Spleen (tissue), 11 donors: Measurements from ENCODE around the gene RAD51D. TPM values are rescaled to one million over a fixed set of nuclear protein-coding genes. Genes with fewer than 3 reads are reported as not detected.
A peak's percentile ranks its signal among the peaks of the same experiment; 100 is the strongest.

Experiments
- DNase-seq: peaks from one replicate; pipeline ENCODE4 v3.0.0-alpha.2; 2020
- H3K27ac ChIP-seq, 8 donors: fragments of 200-600 bp; sonication (generic) in 7 of 8; 1 replicate in 4 of 8; 2 replicates in 4 of 8; pipeline versions ENCODE4 v1.5.0 to v1.8.0; 2016 to 2021; ENCODE audit warnings: inconsistent platforms in 4 of 8, mild to moderate bottlenecking in 4 of 8, moderate library complexity in 1 of 8
- H3K27me3 ChIP-seq, 7 donors: fragments of 200-600 bp; sonication (generic) in 6 of 7; replicated peaks in 1 of 7; 1 replicate in 4 of 7; 2 replicates in 3 of 7; pipeline versions ENCODE4 v1.5.0 to v1.8.0; 2016 to 2021; ENCODE audit warnings: inconsistent platforms in 3 of 7, mild to moderate bottlenecking in 1 of 7
- H3K36me3 ChIP-seq, 6 donors: fragments of 200-600 bp; sonication (generic) in 5 of 6; 1 replicate in 4 of 6; 2 replicates in 2 of 6; pipeline versions ENCODE4 v1.5.0 to v1.8.0; 2016 to 2021; ENCODE audit warnings: inconsistent platforms in 2 of 6
- H3K4me1 ChIP-seq, 6 donors: fragments of 200-600 bp; sonication (generic) in 5 of 6; 1 replicate in 3 of 6; 2 replicates in 3 of 6; pipeline versions ENCODE4 v1.5.0 to v1.8.0; 2016 to 2021; ENCODE audit warnings: inconsistent platforms in 3 of 6
- H3K4me3 ChIP-seq, 8 donors: fragments of 200-600 bp; sonication (generic) in 7 of 8; 1 replicate in 4 of 8; 2 replicates in 4 of 8; pipeline versions ENCODE4 v1.5.0 to v1.8.0; 2016 to 2021; ENCODE audit warnings: inconsistent platforms in 4 of 8, mild to moderate bottlenecking in 4 of 8, moderate library complexity in 2 of 8
- H3K9me3 ChIP-seq, 8 donors: fragments of 200-600 bp; sonication (generic) in 7 of 8; 1 replicate in 4 of 8; 2 replicates in 4 of 8; pipeline versions ENCODE4 v1.5.0 to v1.8.0; 2016 to 2021; ENCODE audit warnings: inconsistent platforms in 4 of 8
- CTCF ChIP-seq, 11 experiments: fragments of 200-600 bp in 7 of 11; fragments of 450-650 bp in 4 of 11; sonication (generic) in 4 of 11; IDR thresholded peaks in 8 of 11; conservative IDR thresholded peaks in 3 of 11; 1 replicate in 7 of 11; 2 replicates in 4 of 11; pipeline versions ENCODE4 v1.4.0 to v1.8.0; 2016 to 2021; ENCODE audit warnings: antibody characterized with exemption in 11 of 11, inconsistent platforms in 4 of 11, mild to moderate bottlenecking in 1 of 11
- POLR2A ChIP-seq, 3 donors: fragments of 450-650 bp; IDR thresholded peaks; one replicate each; pipeline ENCODE4 v1.5.1; 2017; ENCODE audit warnings: antibody characterized with exemption in 3 of 3, mild to moderate bottlenecking in 1 of 3
- POLR2AphosphoS5 ChIP-seq, 3 donors: sonication (generic); formaldehyde crosslinking; IDR thresholded peaks; one replicate each; pipeline ENCODE4 v1.5.1; 2017; ENCODE audit warnings: antibody characterized with exemption in 3 of 3
- WGBS, 5 donors: extraction: QIAGEN DNeasy Blood & Tissue Kit in 3 of 5; methylation state at CpG; one replicate each; pipeline versions ENCODE4 v1.1.5 to v1.1.7; 2013 to 2018; 5-methylcytosine and 5-hydroxymethylcytosine counted together
- intact Hi-C: fragments of 100-400 bp; cut with DNase I; formaldehyde crosslinking; loops from one replicate; pipeline ENCODE4 v1.15.0; 2023; ENCODE audit warnings: low total_unique reads
- polyA plus RNA-seq, 3 donors: library from polyadenylated mRNA; stranded (reverse); fragments of 200-250 nt; gene quantifications; one replicate each; pipeline ENCODE4 v1.2.1, GENCODE V29; 2013
- total RNA-seq, 7 donors: library from RNA; depleted of rRNA in 3 of 7; stranded (reverse); fragments of >200 nt in 3 of 7; fragmentation: NEBNext Ultra II Directional in 4 of 7; extraction: Animal tissue kit (Norgen Biotek cat#: 25700) in 4 of 7; gene quantifications; one replicate each; pipeline versions ENCODE4 v1.1.0 to v1.2.1, GENCODE V29; 2016 to 2021
- donor health status: healthy with polysubstance abuse.
- donor health status: DM: no; HTN: no; CAD: no; lungs with moderate emphysema.
- donor health status: DM: no; HTN: no; CAD: no.
- donor health status: Bipolar disorder and iron deficiency.
- donor health status: healthy.
- donor health status: DM: no; HTN: no; CAD: no.
- donor health status: DM: yes; HTN: yes; CAD: no.

Gene RAD51D
- total and polyA plus RNA-seq, 10 donors: 4.0 to 24.1 (median 14.4) TPM

- TF ChIP-seq CTCF (IDR thresholded peaks at IDR 0.05 in 8 of 11, conservative IDR thresholded peaks at IDR 0.05 in 3 of 11) (no peak), POLR2A (IDR thresholded peaks at IDR 0.05) (no peak), POLR2AphosphoS5 (IDR thresholded peaks at IDR 0.05) (no peak)
- H3K4me3 ChIP-seq: no peak overlapping the region
- H3K4me1 ChIP-seq: peaks cover 0 to 19% (median 8%) of the 10 kb centered on the region in 6 donors
- DNase-seq: no peak
- no peaks in the 10 kb centered on the region for H3K36me3 ChIP-seq
- 68 to 91% (median 88%) methylated on average over 4 to 5 of the region's 5 CpGs for WGBS, 5 donors
- no peaks in the 10 kb centered on the region for H3K9me3 ChIP-seq
- intact Hi-C loops: loop anchor here (10.0 kb wide), 1 partner anchor 578 kb away; no protein-coding TSS in a partner anchor
- H3K27ac ChIP-seq: no peak overlapping the region
- H3K27me3 ChIP-seq: no peaks in the 10 kb centered on the region
Observed at GRCh38 chr17:35166526-35166925, 46.9 kb upstream of the RAD51D start.

DNA sequence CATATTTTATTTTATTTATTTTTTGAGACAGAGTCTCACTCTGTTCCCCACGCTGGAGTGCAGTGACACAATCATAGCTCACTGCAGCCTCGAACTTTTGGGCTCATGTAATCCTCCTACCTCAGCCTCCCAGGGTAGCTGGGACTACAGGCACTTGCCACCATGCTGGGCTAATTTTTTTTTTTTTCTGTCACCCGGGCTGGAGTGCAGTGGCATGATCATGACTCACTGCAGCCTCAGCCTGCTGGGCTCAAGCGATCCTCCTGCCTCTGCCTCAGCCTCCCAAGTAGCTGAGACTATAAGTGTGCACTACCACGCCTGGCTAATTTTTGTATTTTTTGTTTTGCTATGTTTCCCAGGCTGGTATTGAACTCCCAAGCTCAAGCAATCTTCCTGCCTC lies 45.1 kb upstream of the RAD51D start:
- no peak overlapping the region for H3K4me3 ChIP-seq
- no peaks in the 10 kb centered on the region for H3K36me3 ChIP-seq
- intact Hi-C loops: loop anchor here (10.0 kb wide), 1 partner anchor 580 kb away; no protein-coding TSS in a partner anchor
- 69 to 96% (median 85%) methylated on average over 5 of the region's 5 CpGs for WGBS, 5 donors
- H3K27ac ChIP-seq: no peak overlapping the region
- H3K27me3 ChIP-seq: no peaks in the 10 kb centered on the region
- H3K4me1 ChIP-seq: peaks cover 0 to 32% (median 16%) of the 10 kb centered on the region in 6 donors
- TF ChIP-seq POLR2AphosphoS5 (IDR thresholded peaks at IDR 0.05) (no peak), POLR2A (IDR thresholded peaks at IDR 0.05) (no peak), CTCF (IDR thresholded peaks at IDR 0.05 in 8 of 11, conservative IDR thresholded peaks at IDR 0.05 in 3 of 11) (no peak)
- H3K9me3 ChIP-seq: no peaks in the 10 kb centered on the region
- DNase-seq: no peak

- Histone ChIP-seq H3K27me3 (no peaks in the 10 kb centered on the region), H3K4me3 (no peak overlapping the region), H3K27ac (peak overlapping the region in 1 of 8 donors; percentile 2), H3K4me1 (peaks cover 0 to 40% (median 17%) of the 10 kb centered on the region in 6 donors), H3K36me3 (no peaks in the 10 kb centered on the region), H3K9me3 (no peaks in the 10 kb centered on the region)
- WGBS, 5 donors: 95 to 99% (median 98%) methylated on average over 7 of the region's 7 CpGs
- intact Hi-C loops: loop anchor here (10.0 kb wide), 1 partner anchor 581 kb away; no protein-coding TSS in a partner anchor
- TF ChIP-seq CTCF (IDR thresholded peaks at IDR 0.05 in 8 of 11, conservative IDR thresholded peaks at IDR 0.05 in 3 of 11): no peak
- peak; percentile 51 for DNase-seq
Observed at GRCh38 chr17:35163886-35164285, 44.2 kb upstream of the RAD51D start.

DNA sequence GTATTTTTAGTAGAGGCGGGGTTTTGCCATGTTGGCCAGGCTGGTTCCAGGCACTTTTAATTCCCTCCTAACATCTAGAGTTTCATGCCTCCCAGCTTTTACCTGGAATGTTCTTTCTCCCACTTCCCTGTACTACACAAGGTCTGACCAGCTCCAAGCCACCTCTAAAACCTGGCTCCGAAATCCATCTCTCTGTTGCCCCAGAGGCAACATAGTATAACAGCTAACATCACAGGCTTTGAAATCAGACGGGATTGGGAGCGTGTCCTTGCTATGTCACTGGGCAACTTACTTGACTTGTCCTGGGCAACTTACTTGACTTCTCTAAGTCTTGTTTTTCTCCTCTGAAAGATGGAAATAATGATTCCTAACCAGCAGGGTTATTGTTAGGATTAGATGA lies 43.1 kb upstream of the RAD51D start:
- H3K27ac ChIP-seq: peak overlapping the region in 2 of 8 donors; percentile 71 to 80
- no peak for TF ChIP-seq POLR2A (IDR thresholded peaks at IDR 0.05)
- no peak for TF ChIP-seq CTCF (IDR thresholded peaks at IDR 0.05 in 8 of 11, conservative IDR thresholded peaks at IDR 0.05 in 3 of 11)
- no peak for TF ChIP-seq POLR2AphosphoS5 (IDR thresholded peaks at IDR 0.05)
- intact Hi-C loops: loop anchor here (10.0 kb wide), 1 partner anchor 582 kb away; no protein-coding TSS in a partner anchor
- DNase-seq: no peak
- H3K27me3 ChIP-seq: no peaks in the 10 kb centered on the region
- H3K36me3 ChIP-seq: no peaks in the 10 kb centered on the region
- peaks cover 0 to 40% (median 17%) of the 10 kb centered on the region in 6 donors for H3K4me1 ChIP-seq
- no peaks in the 10 kb centered on the region for H3K9me3 ChIP-seq
- 90 to 94% (median 93%) methylated on average over 4 of the region's 4 CpGs for WGBS, 5 donors
- H3K4me3 ChIP-seq: no peak overlapping the region
